ENCODE results near the gene CEP70. TPM values are rescaled to one million over a fixed set of nuclear protein-coding genes. Genes with fewer than 3 reads are reported as not detected.
"Not testable (repeated sequence)": the region's sequence is repeated elsewhere in the genome, so short reads cannot be mapped to it uniquely, and the experiment has no call there.

The CEP70 gene
- total RNA-seq, 2 donors from 2014 or later, result 19.7 to 22.6 TPM

DNA sequence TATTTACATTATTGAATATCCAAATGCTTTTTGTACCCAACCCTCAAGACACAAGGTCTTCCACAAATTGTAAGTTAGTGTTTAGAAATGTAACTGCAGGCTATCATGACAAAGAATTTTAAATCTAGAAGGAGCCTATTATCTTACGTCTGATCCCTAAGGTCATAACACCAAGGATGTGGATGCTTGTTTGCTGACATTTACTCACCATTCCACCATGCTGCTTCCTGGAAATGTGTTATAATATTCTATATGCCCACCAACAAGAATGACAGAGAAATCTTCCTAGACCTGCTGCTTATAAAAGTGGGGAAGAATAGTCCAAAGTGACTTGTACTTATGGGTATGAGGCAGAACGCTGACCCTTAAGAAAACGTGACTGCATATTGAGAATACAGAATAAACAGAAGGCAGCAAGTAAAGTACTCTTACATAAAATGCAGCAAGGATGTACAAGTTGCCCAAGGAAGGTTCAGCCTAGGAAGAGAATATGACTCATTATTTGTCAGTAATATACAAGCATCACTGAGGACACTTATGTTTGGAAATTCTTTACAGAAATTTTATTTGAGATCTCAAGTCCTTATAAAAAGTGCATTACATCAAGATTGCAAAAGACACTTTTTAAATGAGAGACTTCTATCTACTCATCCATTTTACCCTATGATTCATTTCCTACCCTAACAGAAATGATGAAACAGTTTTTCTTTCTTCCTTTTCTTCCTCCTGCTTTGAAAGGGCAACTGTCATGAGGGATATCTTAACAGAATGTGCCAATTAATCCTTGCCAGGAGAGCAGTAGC lies 100.1 kb downstream of the CEP70 start:
- Mint-ChIP-seq H3K27me3 (ENCODE audit: low read depth) (no peaks in the 10 kb centered on the region), H3K27ac (peak overlapping the region; percentile 88), H3K4me1 (ENCODE audit: low read depth) (peaks cover 13% of the 10 kb centered on the region), H3K36me3 (ENCODE audit: insufficient read depth in 2 of 2) (peaks cover 8 to 15% of the 10 kb centered on the region in 2 donors), H3K9me3 (peaks cover 6 to 10% of the 10 kb centered on the region in 2 donors), H3K4me3 (peak overlapping the region in 1 of 2 donors; percentile 62)
- DNase-seq, result no peak
- peak; percentile 51 to 73 for ATAC-seq (replicated peaks in 1 of 2)

DNA sequence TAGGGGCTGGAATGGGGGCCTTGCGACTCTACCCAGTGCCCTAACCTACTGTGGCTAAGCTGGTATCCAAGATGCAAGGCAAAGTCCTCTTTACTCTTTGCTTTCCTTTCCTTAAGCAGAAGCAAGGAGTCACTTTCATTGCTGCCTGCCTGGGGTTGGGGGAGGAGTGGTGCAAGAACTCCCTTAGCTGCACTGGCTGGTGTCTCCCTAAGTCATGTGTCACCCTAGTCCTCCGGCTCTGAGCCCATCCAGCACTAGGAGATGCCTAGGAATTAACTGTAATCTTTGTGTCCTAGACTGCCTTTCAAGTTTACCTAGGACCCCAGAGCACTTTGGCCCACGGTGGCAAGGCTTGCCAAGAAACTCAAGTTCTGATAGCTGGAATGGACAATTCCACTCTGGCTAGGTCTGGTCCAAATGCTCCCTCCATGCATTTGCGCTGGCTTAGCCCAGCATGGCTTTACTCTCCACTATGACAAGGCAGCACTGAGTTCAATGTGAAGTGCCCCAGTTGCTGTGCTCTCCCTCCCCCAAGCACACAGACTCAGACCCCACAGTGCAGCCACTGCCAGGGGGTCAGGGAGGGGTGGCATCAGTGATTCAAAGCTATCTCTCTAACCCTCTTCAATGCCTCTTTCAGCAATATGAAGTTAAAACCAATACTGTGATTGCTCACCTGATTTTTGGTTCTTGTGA lies 100.9 kb downstream of the CEP70 start:
- Mint-ChIP-seq H3K4me1 (ENCODE audit: low read depth) (peaks cover 13% of the 10 kb centered on the region), H3K9me3 (peaks cover 10 to 13% of the 10 kb centered on the region in 2 donors), H3K27me3 (ENCODE audit: low read depth) (no peaks in the 10 kb centered on the region), H3K27ac (no peak overlapping the region), H3K4me3 (no peak overlapping the region), H3K36me3 (ENCODE audit: insufficient read depth in 2 of 2) (peaks cover 12 to 19% of the 10 kb centered on the region in 2 donors)
- no peak for ATAC-seq (replicated peaks in 1 of 2)
- DNase-seq, result no peak

DNA sequence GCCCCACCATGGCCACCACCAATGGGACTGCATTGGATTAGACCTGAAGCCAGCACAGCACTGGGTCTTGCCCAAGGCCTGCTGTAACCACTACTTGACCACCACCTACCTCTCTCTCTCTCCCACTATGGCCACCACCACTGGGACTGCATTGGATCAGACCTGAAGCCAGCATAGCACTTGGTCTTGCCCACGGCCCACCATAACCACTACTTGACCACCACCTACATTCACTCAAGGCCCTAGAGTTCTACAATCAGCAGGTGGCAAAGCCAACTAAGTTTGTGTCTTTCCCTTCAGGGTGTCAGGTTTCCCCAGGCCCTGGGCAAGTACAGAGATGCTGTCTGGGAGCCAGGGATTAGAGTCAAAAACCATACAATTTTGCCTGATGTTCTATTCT lies 102.1 kb downstream of the CEP70 start:
- H3K4me3 Mint-ChIP-seq, result no peak overlapping the region
- ATAC-seq (replicated peaks in 1 of 2), result no peak
- H3K27ac Mint-ChIP-seq, result no peak overlapping the region
- peaks cover 17 to 21% of the 10 kb centered on the region in 2 donors for H3K9me3 Mint-ChIP-seq
- H3K4me1 Mint-ChIP-seq (ENCODE audit: low read depth), result peaks cover 13% of the 10 kb centered on the region
- no peaks in the 10 kb centered on the region for H3K27me3 Mint-ChIP-seq (ENCODE audit: low read depth)
- DNase-seq, result no peak
- H3K36me3 Mint-ChIP-seq (ENCODE audit: insufficient read depth in 2 of 2), result peaks cover 18 to 27% of the 10 kb centered on the region in 2 donors

DNA sequence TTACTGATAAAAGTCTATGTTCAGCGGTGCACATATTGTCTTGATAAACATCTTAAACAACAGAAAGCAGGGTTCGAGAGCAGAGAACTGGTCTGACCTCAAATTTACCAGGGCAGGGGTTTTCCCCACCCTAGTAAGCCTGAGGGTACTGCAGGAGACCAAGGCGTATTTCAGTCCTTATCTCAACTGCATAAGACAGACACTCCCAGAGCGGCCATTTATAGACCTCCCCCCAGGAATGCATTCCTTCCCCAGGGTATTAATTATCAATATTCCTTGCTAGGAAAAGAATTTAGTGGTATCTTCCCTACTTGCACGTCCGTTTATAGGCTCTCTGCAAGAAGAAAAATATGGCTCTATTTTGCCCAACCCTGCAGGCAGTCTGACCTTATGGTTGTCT lies 107.5 kb downstream of the CEP70 start:
- not testable (repeated sequence) for H3K4me3 Mint-ChIP-seq; H3K27me3 Mint-ChIP-seq (ENCODE audit: low read depth); ATAC-seq (replicated peaks in 1 of 2); H3K27ac Mint-ChIP-seq; DNase-seq; H3K4me1 Mint-ChIP-seq (ENCODE audit: low read depth)
- peaks cover 29 to 33% of the 10 kb centered on the region in 2 donors for H3K9me3 Mint-ChIP-seq
- peaks cover 22 to 35% of the 10 kb centered on the region in 2 donors for H3K36me3 Mint-ChIP-seq (ENCODE audit: insufficient read depth in 2 of 2)

DNA sequence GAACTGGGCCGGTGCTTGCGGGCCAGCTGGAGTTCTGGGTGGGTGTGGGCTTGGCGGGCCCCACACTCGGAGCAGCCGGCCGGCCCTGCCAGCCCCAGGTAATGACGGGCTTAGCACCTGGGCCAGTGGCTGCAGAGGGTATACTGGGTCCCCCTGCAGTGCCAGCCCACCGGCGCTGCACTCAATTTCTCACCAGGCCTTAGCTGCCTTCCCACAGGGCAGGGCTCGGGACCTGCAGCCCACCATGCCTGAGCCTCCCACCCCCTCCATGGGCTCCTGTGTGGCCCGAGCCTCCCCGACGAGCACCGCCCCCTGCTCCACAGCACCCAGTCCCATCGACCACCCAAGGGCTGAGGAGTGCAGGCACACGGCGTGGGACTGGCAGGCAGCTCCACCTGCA lies 109.4 kb downstream of the CEP70 start:
- H3K4me3 Mint-ChIP-seq; H3K27ac Mint-ChIP-seq; DNase-seq; ATAC-seq (replicated peaks in 1 of 2); H3K27me3 Mint-ChIP-seq (ENCODE audit: low read depth); H3K4me1 Mint-ChIP-seq (ENCODE audit: low read depth): not testable (repeated sequence)
- Mint-ChIP-seq H3K9me3 (peaks cover 26 to 32% of the 10 kb centered on the region in 2 donors), H3K36me3 (ENCODE audit: insufficient read depth in 2 of 2) (peaks cover 21 to 29% of the 10 kb centered on the region in 2 donors)

DNA sequence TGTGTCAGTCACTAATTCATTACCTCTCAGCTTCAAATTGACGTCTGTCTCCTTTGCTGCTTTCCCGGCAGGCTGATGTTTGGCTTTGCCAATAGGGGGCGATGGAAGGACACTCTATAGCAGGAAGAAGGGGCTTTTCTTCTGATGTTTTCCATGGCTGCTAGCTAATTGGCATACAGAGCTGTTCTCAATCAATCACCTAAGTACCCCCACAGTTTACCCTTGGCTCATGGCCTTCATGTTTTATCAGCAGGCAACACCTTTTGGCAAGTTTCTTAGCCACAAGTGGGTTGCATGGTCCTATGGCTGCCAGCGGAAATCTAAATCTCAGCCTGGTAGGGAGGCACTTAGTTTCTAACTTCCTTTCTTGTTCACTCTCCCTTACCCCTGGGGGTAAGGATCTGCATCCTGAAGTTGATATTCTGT lies 114.6 kb downstream of the CEP70 start:
- Mint-ChIP-seq H3K4me1 (ENCODE audit: low read depth) (no peaks in the 10 kb centered on the region), H3K36me3 (ENCODE audit: insufficient read depth in 2 of 2) (no peaks in the 10 kb centered on the region), H3K9me3 (peaks cover 0 to 3% of the 10 kb centered on the region in 2 donors), H3K27ac (no peak overlapping the region), H3K4me3 (no peak overlapping the region), H3K27me3 (ENCODE audit: low read depth) (no peaks in the 10 kb centered on the region)
- DNase-seq (peak; percentile 46 to 65), ATAC-seq (replicated peaks in 1 of 2) (peak; percentile 55 to 64)

DNA sequence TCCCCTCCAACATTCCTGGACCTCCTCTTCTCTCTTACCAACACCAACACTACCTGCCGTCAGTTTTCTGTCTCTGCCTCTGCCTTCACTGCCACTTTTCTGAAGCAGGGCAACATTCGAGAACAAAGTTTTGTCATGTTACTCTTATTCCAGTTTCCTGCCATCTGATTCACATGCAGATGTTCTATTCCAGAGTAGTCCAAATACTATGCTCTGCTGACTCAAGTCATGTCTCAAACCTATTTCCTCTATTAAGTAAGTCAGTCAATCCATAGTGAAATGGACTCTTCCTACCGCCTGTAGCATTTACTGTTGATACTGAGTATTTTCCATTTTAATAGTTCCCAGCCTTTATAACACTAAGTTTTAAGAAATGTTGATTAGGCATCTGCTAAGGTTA lies 116.3 kb downstream of the CEP70 start:
- Mint-ChIP-seq H3K4me3 (no peak overlapping the region), H3K4me1 (ENCODE audit: low read depth) (no peaks in the 10 kb centered on the region), H3K36me3 (ENCODE audit: insufficient read depth in 2 of 2) (no peaks in the 10 kb centered on the region), H3K27ac (no peak overlapping the region), H3K27me3 (ENCODE audit: low read depth) (no peaks in the 10 kb centered on the region), H3K9me3 (no peaks in the 10 kb centered on the region)
- ATAC-seq (replicated peaks in 1 of 2), result no peak
- no peak for DNase-seq

DNA sequence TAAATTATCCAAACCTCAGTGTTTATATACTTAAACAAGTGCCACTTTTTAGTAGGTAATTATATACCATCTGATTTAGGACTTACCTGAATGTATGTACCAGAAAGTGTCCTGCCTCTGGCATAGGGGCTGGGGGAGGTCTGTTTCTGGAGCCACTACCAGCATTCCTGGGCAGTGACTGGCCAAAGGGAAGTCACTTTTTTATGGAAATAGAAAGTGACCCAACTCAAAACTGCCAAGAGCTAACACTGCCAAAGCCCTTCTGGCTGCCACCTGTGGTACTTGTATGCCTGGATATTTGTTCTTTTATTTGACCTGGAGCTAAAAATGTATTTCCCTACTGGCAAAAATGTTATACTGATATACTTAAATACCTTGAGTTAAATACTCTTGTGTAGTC lies 116.9 kb downstream of the CEP70 start:
- ATAC-seq (replicated peaks in 1 of 2) (no peak), DNase-seq (no peak)
- H3K27me3 Mint-ChIP-seq (ENCODE audit: low read depth), result no peaks in the 10 kb centered on the region
- no peaks in the 10 kb centered on the region for H3K36me3 Mint-ChIP-seq (ENCODE audit: insufficient read depth in 2 of 2)
- H3K4me1 Mint-ChIP-seq (ENCODE audit: low read depth), result no peaks in the 10 kb centered on the region
- H3K4me3 Mint-ChIP-seq, result no peak overlapping the region
- H3K27ac Mint-ChIP-seq, result no peak overlapping the region
- H3K9me3 Mint-ChIP-seq, result no peaks in the 10 kb centered on the region

DNA sequence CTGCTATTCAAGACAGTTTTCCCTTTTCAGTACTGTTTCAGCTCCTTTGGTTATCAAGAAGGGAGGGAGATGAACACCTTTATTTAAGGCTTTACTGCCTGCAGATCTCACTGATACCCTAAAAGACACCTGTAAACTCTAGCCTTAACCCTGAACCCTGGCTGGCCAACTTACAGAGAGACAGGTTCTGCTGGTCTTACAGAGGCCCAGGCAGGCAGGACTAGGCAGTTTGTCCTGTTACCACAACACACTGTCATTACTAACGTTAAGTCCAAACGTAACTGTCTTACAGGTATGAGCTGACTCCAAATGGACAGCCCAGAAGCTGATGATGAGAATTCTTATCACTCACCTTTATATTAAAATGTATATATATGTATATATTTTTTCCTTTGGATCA lies 117.5 kb downstream of the CEP70 start:
- no peak for DNase-seq
- Mint-ChIP-seq H3K9me3 (no peaks in the 10 kb centered on the region), H3K4me3 (no peak overlapping the region), H3K27me3 (ENCODE audit: low read depth) (peaks cover under 1% of the 10 kb centered on the region), H3K36me3 (ENCODE audit: insufficient read depth in 2 of 2) (no peaks in the 10 kb centered on the region), H3K4me1 (ENCODE audit: low read depth) (no peaks in the 10 kb centered on the region), H3K27ac (no peak overlapping the region)
- ATAC-seq (replicated peaks in 1 of 2), result no peak

DNA sequence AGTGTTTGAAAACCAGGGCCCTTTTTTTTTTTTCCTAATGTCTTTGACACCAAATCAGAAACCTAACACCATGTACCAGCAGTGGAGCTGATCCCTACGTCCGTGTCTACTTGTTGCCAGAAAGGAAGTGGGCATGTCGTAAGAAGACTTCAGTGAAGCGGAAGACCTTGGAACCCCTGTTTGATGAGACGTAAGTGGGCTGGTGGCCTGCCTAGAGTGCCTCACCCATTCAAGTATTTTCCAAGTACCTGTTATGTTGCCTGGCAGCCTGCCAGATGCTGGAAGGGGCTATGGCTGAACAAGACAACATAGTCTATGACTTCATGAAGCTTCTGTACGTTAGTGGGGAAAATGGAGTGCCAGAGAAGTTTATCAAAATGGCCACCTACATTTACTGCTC lies 119.9 kb downstream of the CEP70 start:
- Mint-ChIP-seq H3K27ac (no peak overlapping the region), H3K9me3 (no peaks in the 10 kb centered on the region)
- DNase-seq, result no peak

DNA sequence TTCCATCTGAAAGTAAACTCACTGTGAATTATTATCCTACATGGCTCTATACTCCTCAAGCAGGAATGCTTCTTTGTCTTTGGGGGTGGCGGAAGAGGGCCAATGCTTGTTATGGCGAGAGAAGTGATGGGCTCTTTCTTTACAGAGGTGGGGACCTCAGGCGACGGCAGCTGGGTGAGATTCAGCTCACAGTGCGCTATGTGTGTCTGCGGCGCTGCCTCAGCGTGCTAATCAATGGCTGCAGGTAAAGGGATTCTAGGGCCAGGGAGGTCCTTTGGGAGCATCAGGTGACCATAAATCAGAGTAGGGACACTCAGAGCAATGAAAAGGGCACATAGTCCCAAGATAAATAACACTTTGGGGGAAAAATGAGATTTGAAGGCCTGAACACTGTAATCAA lies 120.7 kb downstream of the CEP70 start:
- H3K9me3 Mint-ChIP-seq, result no peaks in the 10 kb centered on the region
- ATAC-seq (replicated peaks in 1 of 2), result no peak
- DNase-seq, result no peak
- no peak overlapping the region for H3K4me3 Mint-ChIP-seq
- no peaks in the 10 kb centered on the region for H3K4me1 Mint-ChIP-seq (ENCODE audit: low read depth)
- H3K36me3 Mint-ChIP-seq (ENCODE audit: insufficient read depth in 2 of 2), result no peaks in the 10 kb centered on the region
- no peak overlapping the region for H3K27ac Mint-ChIP-seq
- peaks cover 8% of the 10 kb centered on the region for H3K27me3 Mint-ChIP-seq (ENCODE audit: low read depth)

More for the DNA sequence above, 119.9 kb downstream of the CEP70 start:
- Mint-ChIP-seq H3K27me3 (ENCODE audit: low read depth) (peaks cover 8% of the 10 kb centered on the region), H3K36me3 (ENCODE audit: insufficient read depth in 2 of 2) (no peaks in the 10 kb centered on the region), H3K4me3 (no peak overlapping the region), H3K4me1 (ENCODE audit: low read depth) (no peaks in the 10 kb centered on the region)
- ATAC-seq (replicated peaks in 1 of 2), result no peak

DNA sequence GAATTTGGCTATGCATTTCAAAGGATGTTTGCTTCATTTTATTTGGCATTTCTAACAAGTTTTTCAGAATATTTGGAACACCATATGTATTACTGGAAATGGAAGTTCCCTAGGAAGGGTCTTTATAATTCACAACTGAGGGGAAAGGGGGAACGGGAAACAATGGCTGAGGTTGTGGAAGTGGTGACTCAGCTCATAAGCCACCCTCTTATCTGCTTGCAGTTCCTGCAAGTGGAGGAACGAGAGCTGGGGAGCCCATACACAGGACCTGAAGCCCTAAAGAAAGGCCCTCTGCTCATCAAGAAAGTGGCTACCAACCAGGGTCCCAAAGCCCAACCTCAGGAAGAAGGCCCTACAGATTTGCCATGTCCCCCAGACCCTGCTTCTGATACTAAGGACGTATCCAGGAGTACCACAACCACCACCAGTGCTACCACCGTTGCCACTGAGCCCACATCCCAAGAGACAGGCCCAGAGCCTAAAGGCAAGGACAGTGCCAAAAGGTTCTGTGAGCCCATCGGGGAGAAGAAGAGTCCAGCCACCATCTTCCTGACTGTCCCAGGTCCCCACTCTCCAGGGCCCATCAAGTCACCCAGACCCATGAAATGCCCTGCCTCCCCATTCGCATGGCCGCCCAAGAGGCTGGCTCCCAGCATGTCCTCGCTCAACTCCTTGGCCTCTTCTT lies 121.8 kb downstream of the CEP70 start:
- no peak overlapping the region for H3K27ac Mint-ChIP-seq
- ATAC-seq (replicated peaks in 1 of 2) (no peak), DNase-seq (no peak)
- no peak overlapping the region for H3K4me3 Mint-ChIP-seq
- peaks cover 8% of the 10 kb centered on the region for H3K27me3 Mint-ChIP-seq (ENCODE audit: low read depth)
- H3K4me1 Mint-ChIP-seq (ENCODE audit: low read depth), result no peaks in the 10 kb centered on the region
- H3K9me3 Mint-ChIP-seq, result no peaks in the 10 kb centered on the region
- no peaks in the 10 kb centered on the region for H3K36me3 Mint-ChIP-seq (ENCODE audit: insufficient read depth in 2 of 2)

DNA sequence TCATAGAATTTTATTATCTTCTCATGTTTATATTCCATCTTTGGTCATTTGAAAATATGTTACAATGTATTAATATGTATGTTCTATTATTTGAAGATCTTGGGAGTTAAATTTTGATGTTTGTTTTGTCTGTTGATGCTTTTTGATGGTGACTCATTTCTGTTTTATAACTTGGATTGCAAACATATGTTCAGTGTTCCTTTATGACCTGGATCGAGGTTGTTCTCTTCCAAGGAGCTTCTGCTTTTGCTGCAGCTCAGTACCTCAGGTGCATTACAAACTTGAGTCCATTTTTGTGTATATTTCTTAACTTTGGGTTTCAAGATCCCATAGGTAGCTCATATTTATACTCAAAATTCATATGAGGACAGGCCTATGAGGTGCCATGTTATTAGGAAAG lies 122.6 kb downstream of the CEP70 start:
- Mint-ChIP-seq H3K9me3 (no peaks in the 10 kb centered on the region), H3K27ac (no peak overlapping the region), H3K4me3 (no peak overlapping the region), H3K36me3 (ENCODE audit: insufficient read depth in 2 of 2) (no peaks in the 10 kb centered on the region), H3K4me1 (ENCODE audit: low read depth) (no peaks in the 10 kb centered on the region), H3K27me3 (ENCODE audit: low read depth) (peaks cover 8% of the 10 kb centered on the region)
- ATAC-seq (replicated peaks in 1 of 2) (no peak), DNase-seq (no peak)

Measured in activated T-cell treated with anti-CD3 and anti-CD28 coated beads, Interleukin-2, amount 50 U/mL, for 72 hours (primary cell).